ENCODE data around the gene LCMT1.

GRCh38 chr16:25083065-25083464, 28.5 kb upstream of the LCMT1 start:
- TF ChIP-seq CTCF (IDR thresholded peaks at IDR 0.05; ENCODE audit: insufficient read depth, low read length) (no peak), POLR2AphosphoS5 (IDR thresholded peaks at IDR 0.05; ENCODE audit: low read depth) (no peak), REST (IDR thresholded peaks at IDR 0.05; ENCODE audit: insufficient replicate concordance, low read depth) (no peak), GABPA (IDR thresholded peaks at IDR 0.05; ENCODE audit: low read depth) (no peak), SPI1 (IDR thresholded peaks at IDR 0.05; ENCODE audit: borderline replicate concordance, low read depth) (no peak)
